Measurements from ENCODE around the gene PRR5L.

The PRR5L gene

GRCh38 chr11:36258730-36259360 is 37.2 kb upstream of the PRR5L start:
- Histone ChIP-seq H3K79me2 (ENCODE audit: control insufficient read depth, insufficient read depth, low read length, poor library complexity) (no peaks in the 10 kb centered on the region), H3K9me3 (ENCODE audit: insufficient read depth, low read depth, low read length) (peaks cover 4% of the 10 kb centered on the region), H3K79me1 (ENCODE audit: low read length) (no peaks in the 10 kb centered on the region), H3K18ac (ENCODE audit: low read length) (no peak overlapping the region), H2BK12ac (ENCODE audit: low read length) (peak overlapping the region; percentile 62), H3K36me3 (ENCODE audit: control insufficient read depth in 1 of 2, insufficient read depth in 2 of 2, low read length in 2 of 2) (no peaks in the 10 kb centered on the region), H3K14ac (ENCODE audit: low read length) (no peak overlapping the region), H4K8ac (ENCODE audit: low read depth, low read length) (no peak overlapping the region), H3K27ac (ENCODE audit: low read depth, low read length) (no peak overlapping the region), H4K12ac (ENCODE audit: low read depth, low read length) (no peak overlapping the region), H2AK5ac (ENCODE audit: low read length) (no peak overlapping the region), H3K23ac (ENCODE audit: low read length) (no peak overlapping the region), H4K91ac (ENCODE audit: low read depth, low read length) (peak overlapping the region; percentile 36), H2BK120ac (ENCODE audit: insufficient read depth, low read length, poor library complexity) (no peak overlapping the region), H3K9ac (ENCODE audit: low read length) (no peak overlapping the region), H3K4me1 (ENCODE audit: control insufficient read depth in 1 of 2, insufficient read depth in 2 of 2, low read length in 2 of 2) (peaks cover 0 to 8% of the 10 kb centered on the region in 2 experiments), H3K4me3 (ENCODE audit: low read depth, low read length) (no peak overlapping the region), H3K4ac (ENCODE audit: low read depth, low read length) (no peak overlapping the region), H3K27me3 (ENCODE audit: insufficient read depth, low read length) (no peaks in the 10 kb centered on the region), H2BK5ac (ENCODE audit: low read depth, low read length, poor library complexity) (no peak overlapping the region), H3K4me2 (ENCODE audit: low read length) (no peak overlapping the region), H2AFZ (ENCODE audit: insufficient read depth, low read length, poor library complexity) (no peak overlapping the region)
- WGBS (ENCODE audit: extremely low coverage, insufficient coverage, insufficient read length), result no CpG with 5 or more reads among the region's 12 CpGs
- DNase-seq, result peak; percentile 41 to 75

GRCh38 chr11:36261094-36261493 is 35.0 kb upstream of the PRR5L start:
- no peak overlapping the region for H2BK120ac ChIP-seq (ENCODE audit: insufficient read depth, low read length, poor library complexity)
- no peak overlapping the region for H4K8ac ChIP-seq (ENCODE audit: low read depth, low read length)
- no peak for DNase-seq
- H3K27me3 ChIP-seq (ENCODE audit: insufficient read depth, low read length), result no peaks in the 10 kb centered on the region
- peaks cover 4% of the 10 kb centered on the region for H3K9me3 ChIP-seq (ENCODE audit: insufficient read depth, low read depth, low read length)
- no peak overlapping the region for H3K9ac ChIP-seq (ENCODE audit: low read length)
- no peak overlapping the region for H2BK12ac ChIP-seq (ENCODE audit: low read length)
- H3K27ac ChIP-seq (ENCODE audit: low read depth, low read length), result no peak overlapping the region
- no peak overlapping the region for H4K91ac ChIP-seq (ENCODE audit: low read depth, low read length)
- H3K4ac ChIP-seq (ENCODE audit: low read depth, low read length), result no peak overlapping the region
- peaks cover 2% of the 10 kb centered on the region for H3K79me1 ChIP-seq (ENCODE audit: low read length)
- no peak overlapping the region for H3K14ac ChIP-seq (ENCODE audit: low read length)
- H2BK5ac ChIP-seq (ENCODE audit: low read depth, low read length, poor library complexity), result no peak overlapping the region
- H3K23ac ChIP-seq (ENCODE audit: low read length), result no peak overlapping the region
- no peaks in the 10 kb centered on the region for H3K79me2 ChIP-seq (ENCODE audit: control insufficient read depth, insufficient read depth, low read length, poor library complexity)
- no peak overlapping the region for H3K4me2 ChIP-seq (ENCODE audit: low read length)
- H3K4me1 ChIP-seq (ENCODE audit: control insufficient read depth in 1 of 2, insufficient read depth in 2 of 2, low read length in 2 of 2), result peaks cover 0 to 10% of the 10 kb centered on the region in 2 experiments
- no peak overlapping the region for H2AFZ ChIP-seq (ENCODE audit: insufficient read depth, low read length, poor library complexity)
- no peak overlapping the region for H3K18ac ChIP-seq (ENCODE audit: low read length)
- no peak overlapping the region for H2AK5ac ChIP-seq (ENCODE audit: low read length)
- no peak overlapping the region for H4K12ac ChIP-seq (ENCODE audit: low read depth, low read length)
- H3K36me3 ChIP-seq (ENCODE audit: control insufficient read depth in 1 of 2, insufficient read depth in 2 of 2, low read length in 2 of 2), result no peaks in the 10 kb centered on the region
- H3K4me3 ChIP-seq (ENCODE audit: low read depth, low read length), result no peak overlapping the region
- WGBS (ENCODE audit: extremely low coverage, insufficient coverage, insufficient read length), result no CpG with 5 or more reads among the region's 4 CpGs

DNA sequence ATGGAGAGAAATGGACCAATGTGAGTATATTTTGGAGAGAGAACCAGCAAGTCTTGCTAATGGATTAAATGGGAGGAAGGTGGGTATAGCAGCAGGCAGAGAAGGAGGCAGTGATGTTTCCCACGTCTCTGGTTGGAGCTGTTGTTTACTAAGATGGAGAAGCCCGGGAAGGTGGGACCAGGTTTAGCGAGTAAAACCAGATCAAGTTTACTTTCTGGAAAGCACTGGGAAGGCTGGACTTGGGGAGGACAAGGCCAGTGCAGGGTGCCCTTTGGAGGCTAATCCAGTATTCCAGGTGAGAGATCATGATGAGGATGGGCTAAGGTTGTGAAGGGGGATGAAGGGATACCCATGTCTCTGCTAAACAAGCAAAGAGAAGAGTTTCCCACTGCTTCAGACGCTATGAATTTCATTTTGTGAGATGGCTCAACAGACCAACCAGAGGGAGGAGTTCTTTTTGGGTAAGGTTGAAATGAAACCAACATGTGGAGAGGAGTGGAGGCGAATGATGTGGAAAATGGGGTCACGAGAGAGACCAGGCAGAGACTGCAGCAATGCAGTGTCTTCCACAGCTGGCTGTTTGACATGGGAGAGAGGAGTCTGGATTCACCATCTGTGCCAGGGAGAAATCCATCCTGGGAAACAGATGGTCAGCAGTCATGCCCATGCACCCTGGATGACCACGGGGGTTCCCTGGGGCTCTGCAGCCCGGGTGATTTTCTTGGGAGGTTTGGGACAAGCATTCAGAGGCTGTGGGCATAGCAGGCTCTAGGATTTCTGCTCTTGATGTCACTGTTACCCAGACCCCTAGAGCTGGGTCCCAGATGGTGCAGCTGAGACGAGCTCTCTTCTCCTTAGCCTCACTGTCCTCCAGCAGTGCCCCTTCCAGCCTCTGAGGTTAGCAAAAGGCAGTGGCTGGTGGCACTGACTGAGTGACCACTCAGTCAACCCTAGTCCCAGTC is 31.8 kb upstream of the PRR5L start:
- no peaks in the 10 kb centered on the region for H3K36me3 ChIP-seq (ENCODE audit: control insufficient read depth in 1 of 2, insufficient read depth in 2 of 2, low read length in 2 of 2)

GRCh38 chr11:36264973-36265344 is 31.1 kb upstream of the PRR5L start:
- no CpG with 5 or more reads among the region's 5 CpGs for WGBS (ENCODE audit: extremely low coverage, insufficient coverage, insufficient read length)
- Histone ChIP-seq H2AK5ac (ENCODE audit: low read length) (no peak overlapping the region), H4K8ac (ENCODE audit: low read depth, low read length) (no peak overlapping the region), H4K91ac (ENCODE audit: low read depth, low read length) (no peak overlapping the region), H3K9ac (ENCODE audit: low read length) (no peak overlapping the region), H2BK12ac (ENCODE audit: low read length) (no peak overlapping the region), H3K23ac (ENCODE audit: low read length) (no peak overlapping the region), H2BK120ac (ENCODE audit: insufficient read depth, low read length, poor library complexity) (no peak overlapping the region), H3K4me3 (ENCODE audit: low read depth, low read length) (no peak overlapping the region), H2BK5ac (ENCODE audit: low read depth, low read length, poor library complexity) (no peak overlapping the region), H3K36me3 (ENCODE audit: control insufficient read depth in 1 of 2, insufficient read depth in 2 of 2, low read length in 2 of 2) (no peaks in the 10 kb centered on the region), H3K4me2 (ENCODE audit: low read length) (no peak overlapping the region), H3K27me3 (ENCODE audit: insufficient read depth, low read length) (no peaks in the 10 kb centered on the region), H3K27ac (ENCODE audit: low read depth, low read length) (no peak overlapping the region), H4K12ac (ENCODE audit: low read depth, low read length) (no peak overlapping the region), H3K4me1 (ENCODE audit: control insufficient read depth in 1 of 2, insufficient read depth in 2 of 2, low read length in 2 of 2) (peaks cover 0 to 4% of the 10 kb centered on the region in 2 experiments), H3K14ac (ENCODE audit: low read length) (no peak overlapping the region), H3K4ac (ENCODE audit: low read depth, low read length) (no peak overlapping the region), H2AFZ (ENCODE audit: insufficient read depth, low read length, poor library complexity) (no peak overlapping the region), H3K79me2 (ENCODE audit: control insufficient read depth, insufficient read depth, low read length, poor library complexity) (no peaks in the 10 kb centered on the region), H3K18ac (ENCODE audit: low read length) (no peak overlapping the region), H3K79me1 (ENCODE audit: low read length) (peaks cover 2% of the 10 kb centered on the region), H3K9me3 (ENCODE audit: insufficient read depth, low read depth, low read length) (no peaks in the 10 kb centered on the region)
- DNase-seq, result no peak

More for the DNA sequence above, 31.8 kb upstream of the PRR5L start:
- H3K27me3 ChIP-seq (ENCODE audit: insufficient read depth, low read length), result no peaks in the 10 kb centered on the region
- H3K4ac ChIP-seq (ENCODE audit: low read depth, low read length), result no peak overlapping the region
- H3K4me2 ChIP-seq (ENCODE audit: low read length), result no peak overlapping the region
- no peak overlapping the region for H3K18ac ChIP-seq (ENCODE audit: low read length)
- no peak overlapping the region for H3K4me3 ChIP-seq (ENCODE audit: low read depth, low read length)
- H2AFZ ChIP-seq (ENCODE audit: insufficient read depth, low read length, poor library complexity), result no peak overlapping the region
- H3K9me3 ChIP-seq (ENCODE audit: insufficient read depth, low read depth, low read length), result no peaks in the 10 kb centered on the region
- H3K27ac ChIP-seq (ENCODE audit: low read depth, low read length), result no peak overlapping the region
- peaks cover 0 to 4% of the 10 kb centered on the region in 2 experiments for H3K4me1 ChIP-seq (ENCODE audit: control insufficient read depth in 1 of 2, insufficient read depth in 2 of 2, low read length in 2 of 2)
- no peak overlapping the region for H3K9ac ChIP-seq (ENCODE audit: low read length)
- H3K14ac ChIP-seq (ENCODE audit: low read length), result no peak overlapping the region
- DNase-seq, result no peak
- H4K91ac ChIP-seq (ENCODE audit: low read depth, low read length), result no peak overlapping the region
- no peak overlapping the region for H2BK12ac ChIP-seq (ENCODE audit: low read length)
- H2AK5ac ChIP-seq (ENCODE audit: low read length), result no peak overlapping the region
- WGBS (ENCODE audit: extremely low coverage, insufficient coverage, insufficient read length), result no CpG with 5 or more reads among the region's 9 CpGs
- no peak overlapping the region for H4K12ac ChIP-seq (ENCODE audit: low read depth, low read length)
- H4K8ac ChIP-seq (ENCODE audit: low read depth, low read length), result no peak overlapping the region
- H2BK5ac ChIP-seq (ENCODE audit: low read depth, low read length, poor library complexity), result no peak overlapping the region
- no peak overlapping the region for H2BK120ac ChIP-seq (ENCODE audit: insufficient read depth, low read length, poor library complexity)
- peaks cover 2% of the 10 kb centered on the region for H3K79me1 ChIP-seq (ENCODE audit: low read length)
- no peaks in the 10 kb centered on the region for H3K79me2 ChIP-seq (ENCODE audit: control insufficient read depth, insufficient read depth, low read length, poor library complexity)
- H3K23ac ChIP-seq (ENCODE audit: low read length), result no peak overlapping the region

All from trophoblast cell (in vitro differentiated cells and primary cell).